SIG-M5 treated with dmso at 0.1 percent for 504 hours (cell line): ENCODE data around the gene ABCA13.
A peak's percentile ranks its signal among the peaks of the same experiment; 100 is the strongest.

Source experiments
- DNase-seq: peaks from one replicate; lab custom pipeline; 2025; ENCODE audit not compliant: unreplicated experiment; lab: John Stamatoyannopoulos, UW

Gene ABCA13

DNA sequence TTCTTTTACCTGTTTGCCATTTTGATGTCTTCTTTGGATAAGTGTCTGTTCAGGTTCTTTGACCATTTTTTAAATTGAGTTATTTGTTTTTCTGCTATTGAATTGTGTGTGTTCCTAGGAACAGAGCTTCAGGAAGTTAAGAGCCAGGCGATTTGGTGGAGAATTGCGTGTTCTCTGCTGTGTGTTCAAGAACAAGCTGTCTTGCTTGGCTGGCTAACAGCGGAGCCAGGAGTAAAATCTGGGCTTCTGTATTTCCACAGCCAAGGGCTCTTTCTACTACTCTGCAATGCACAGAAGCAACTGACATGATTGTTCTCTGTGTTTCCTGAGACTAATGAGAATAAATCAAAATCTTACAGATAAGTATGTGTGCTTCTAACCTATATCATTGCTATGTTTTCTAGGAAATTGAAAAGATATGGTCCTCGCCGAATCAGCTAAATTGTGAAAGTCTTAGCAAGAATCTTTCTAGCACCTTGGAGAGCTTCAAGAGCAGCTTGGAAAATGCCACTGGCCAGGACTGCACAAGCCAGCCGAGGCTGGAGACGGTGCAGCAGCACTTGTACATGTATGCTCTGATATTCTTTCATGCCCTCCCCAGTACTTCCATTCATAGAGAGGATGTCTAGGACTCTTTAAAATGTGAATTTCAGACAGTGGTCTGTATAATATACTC, 124.2 kb downstream of the ABCA13 start:
- DNase-seq: no peak

DNA sequence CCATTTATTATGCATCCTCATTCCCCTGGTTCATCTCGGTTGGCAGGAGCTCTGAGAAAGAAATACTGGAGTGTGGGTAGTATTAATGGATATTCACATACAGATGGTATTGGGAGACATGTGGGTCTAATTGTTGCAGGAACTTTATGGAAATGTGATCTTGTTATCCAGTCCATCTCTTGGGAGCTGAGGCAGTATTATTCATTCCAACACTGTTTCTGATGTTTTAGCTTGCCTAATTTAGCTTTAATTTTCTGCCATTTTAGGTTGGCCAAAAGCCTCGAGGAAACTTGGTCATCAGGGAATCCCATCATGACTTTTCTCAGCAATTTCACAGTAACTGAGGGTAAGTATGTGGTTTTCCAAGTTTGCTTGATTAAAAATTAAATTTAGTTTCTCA, 125.7 kb downstream of the ABCA13 start:
- DNase-seq: no peak

GRCh38 chr7:48298779-48299178, 127.5 kb downstream of the ABCA13 start:
- DNase-seq: no peak

DNA sequence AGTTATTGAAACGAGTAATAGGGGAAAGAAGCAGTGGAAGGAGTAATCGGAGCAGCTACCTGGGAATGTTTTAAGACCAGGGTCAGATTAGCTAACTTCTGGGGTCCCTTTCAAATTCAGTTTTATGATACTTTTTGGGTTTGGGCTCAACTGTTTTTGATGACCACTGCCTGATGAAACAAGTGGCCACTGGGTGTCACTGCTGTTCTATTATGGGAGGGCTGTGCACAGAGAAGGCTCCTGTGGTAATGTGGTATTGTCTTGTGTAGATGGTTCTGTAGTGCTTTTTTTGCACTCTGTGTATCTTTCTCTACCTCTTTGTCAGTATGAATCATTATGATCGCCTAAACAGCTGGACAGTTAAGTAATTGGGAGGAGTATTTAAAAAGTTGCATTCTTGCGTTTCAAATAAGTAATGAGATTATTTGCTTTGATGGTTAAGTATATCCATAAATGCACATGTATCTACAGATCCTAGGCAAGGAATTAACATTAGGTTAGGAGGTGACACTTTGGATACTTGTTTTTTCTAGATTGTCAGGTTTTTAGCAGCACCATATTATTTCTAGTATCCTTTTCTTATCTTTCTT, 128.4 kb downstream of the ABCA13 start:
- DNase-seq: peak; percentile 49

DNA sequence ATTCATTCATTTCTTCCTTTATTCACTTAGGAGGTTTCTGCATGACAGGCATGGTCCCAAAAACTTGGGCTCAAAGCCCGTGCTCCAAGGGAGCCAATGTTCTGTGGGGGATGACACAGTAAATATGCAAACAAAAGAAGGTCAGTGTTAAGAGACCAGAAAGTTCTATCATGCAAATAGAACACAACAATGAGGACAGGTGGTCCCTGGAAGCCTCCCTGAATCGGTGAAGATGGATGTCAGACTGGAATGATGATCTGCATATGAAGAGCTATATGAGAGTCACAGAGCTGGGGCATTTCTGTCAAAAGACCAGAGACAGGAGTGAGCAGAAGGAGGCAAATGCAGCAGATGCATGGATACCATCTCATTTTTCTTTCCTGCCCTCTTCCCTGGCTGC, 129.0 kb downstream of the ABCA13 start:
- DNase-seq: no peak

DNA sequence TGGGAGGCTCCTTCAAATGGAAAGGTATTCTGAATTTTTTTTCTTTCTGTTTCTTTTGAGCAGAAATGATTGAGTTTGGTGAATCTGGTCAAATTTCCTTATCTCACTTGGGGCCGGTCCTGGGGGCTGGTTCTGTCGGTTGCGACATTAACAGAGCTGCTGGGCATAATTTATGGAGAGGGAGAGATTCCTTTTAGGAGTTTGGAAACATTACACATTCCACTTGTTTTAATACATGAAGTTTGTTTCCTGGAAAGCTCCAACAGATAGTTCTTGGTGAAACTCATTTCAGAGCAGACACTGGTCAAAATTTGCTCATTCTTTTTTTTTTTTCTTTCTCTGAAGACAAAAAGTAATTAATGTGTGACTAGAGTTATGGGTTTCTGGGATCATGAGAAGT, 129.9 kb downstream of the ABCA13 start:
- no peak for DNase-seq

DNA sequence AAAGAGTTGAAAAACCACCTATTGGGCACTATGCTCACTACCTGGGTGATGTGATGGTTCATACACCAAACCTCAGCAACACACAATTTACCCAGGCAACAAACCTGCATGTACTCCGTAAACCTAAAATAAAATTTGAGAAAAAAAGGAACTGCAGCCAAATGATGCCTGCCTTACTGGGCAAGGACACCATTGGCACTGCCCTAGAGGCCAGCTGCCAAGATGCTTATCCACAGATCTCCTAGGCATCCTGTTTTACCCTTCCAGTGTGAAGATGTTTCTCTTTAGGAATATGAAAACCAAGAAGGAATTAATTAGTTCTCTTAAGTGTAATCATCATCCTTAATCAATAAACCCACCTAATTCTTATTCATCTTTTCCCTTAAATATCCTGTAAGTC, 133.4 kb downstream of the ABCA13 start:
- DNase-seq: no peak

DNA sequence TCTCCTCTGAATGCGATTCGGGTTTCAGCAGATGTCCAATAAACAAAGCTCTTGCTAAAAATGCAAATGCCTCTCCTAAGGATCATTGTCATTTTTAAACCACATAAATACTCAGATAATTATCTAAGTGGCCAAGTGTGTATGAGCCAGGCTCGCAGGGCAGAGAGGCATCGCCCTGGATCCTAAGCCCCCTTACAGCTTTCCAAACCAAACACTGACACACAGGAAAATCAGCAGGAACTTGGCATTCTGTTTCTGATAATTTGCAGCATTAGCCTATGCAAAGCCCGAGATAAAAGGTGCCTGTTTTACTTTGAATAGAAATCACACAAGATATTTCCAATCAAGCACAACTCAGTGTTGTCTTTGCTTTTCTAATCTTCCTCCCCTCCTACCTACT, 134.4 kb downstream of the ABCA13 start:
- no peak for DNase-seq

- DNase-seq: no peak
Observed at GRCh38 chr7:48307041-48307714, 135.9 kb downstream of the ABCA13 start.

GRCh38 chr7:48309720-48310119, 138.5 kb downstream of the ABCA13 start:
- no peak for DNase-seq

GRCh38 chr7:48311464-48312100, 140.3 kb downstream of the ABCA13 start:
- no peak for DNase-seq

DNA sequence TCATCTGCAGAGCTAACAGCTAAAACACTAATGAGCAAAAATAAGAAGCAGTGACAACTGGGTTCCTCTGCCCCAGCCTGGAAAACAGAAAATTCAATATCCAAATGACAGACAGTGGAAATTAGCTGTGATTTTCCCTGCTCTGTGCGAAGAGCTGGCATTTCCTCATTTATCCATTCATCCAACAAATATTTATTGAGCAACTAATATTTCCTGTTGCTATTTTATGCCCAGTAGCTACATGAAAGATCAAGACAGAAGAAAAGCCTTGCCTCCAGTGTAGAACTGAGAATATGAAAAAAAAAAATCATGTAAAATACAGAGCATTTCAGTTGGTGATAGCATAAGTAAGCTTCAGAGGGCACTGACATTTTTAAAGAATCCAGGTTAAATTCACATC, 140.9 kb downstream of the ABCA13 start:
- no peak for DNase-seq

DNA sequence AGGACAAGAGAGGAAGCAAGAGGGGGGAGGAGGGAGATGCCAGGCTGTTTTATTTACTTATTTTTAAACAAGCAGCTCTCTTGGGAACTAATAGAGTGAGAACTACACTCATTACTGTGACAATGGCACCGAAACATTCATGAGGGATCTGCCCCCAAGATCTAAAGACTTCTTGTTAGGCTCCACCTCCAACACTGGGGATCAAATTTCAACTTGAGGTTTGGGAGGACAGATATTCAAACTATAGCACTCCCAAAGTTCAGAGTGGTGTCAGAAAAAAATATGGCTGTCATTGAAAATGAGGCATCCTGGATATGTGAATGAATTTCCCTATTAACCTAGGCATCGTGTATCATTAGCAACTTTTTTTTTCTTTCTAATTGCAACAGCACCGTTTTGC, 145.5 kb downstream of the ABCA13 start:
- no peak for DNase-seq

GRCh38 chr7:48317360-48317759, 146.1 kb downstream of the ABCA13 start:
- DNase-seq: no peak

- no peak for DNase-seq
Observed at GRCh38 chr7:48321319-48322010, 150.2 kb downstream of the ABCA13 start.

DNA sequence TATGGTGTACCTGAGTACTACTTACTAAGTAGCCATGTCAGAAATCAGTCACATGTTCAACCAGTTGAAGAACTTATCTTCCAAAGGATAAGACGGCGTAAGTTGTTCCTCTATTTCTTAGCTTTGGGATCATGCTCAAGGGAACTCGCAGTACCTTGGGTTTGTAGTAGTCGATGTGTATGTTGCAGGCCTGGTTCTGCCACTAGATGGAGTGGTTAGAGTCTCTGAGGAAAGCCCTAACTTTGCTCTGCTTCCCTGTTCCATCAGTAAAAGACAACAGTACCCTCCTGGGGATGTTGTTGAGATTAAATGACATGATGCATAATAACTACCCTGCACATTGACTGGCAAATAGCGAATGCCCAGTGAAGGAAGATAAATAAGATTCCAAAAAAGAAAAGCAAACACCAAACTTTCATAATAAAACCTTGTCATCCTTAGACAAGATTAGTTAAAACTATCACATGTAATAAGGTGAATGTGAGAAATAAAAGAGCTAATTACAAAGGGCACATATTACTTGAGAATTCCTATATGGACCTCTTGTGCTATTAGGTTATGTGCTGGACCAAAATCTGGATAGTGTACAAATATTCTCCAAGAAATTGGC, 165.9 kb downstream of the ABCA13 start:
- peak; percentile 51 for DNase-seq

GRCh38 chr7:48337781-48338180, 166.5 kb downstream of the ABCA13 start:
- no peak for DNase-seq

GRCh38 chr7:48347230-48347825, 176.1 kb downstream of the ABCA13 start:
- no peak for DNase-seq

- DNase-seq: no peak
Observed at GRCh38 chr7:48350515-48350914, 179.3 kb downstream of the ABCA13 start.

DNA sequence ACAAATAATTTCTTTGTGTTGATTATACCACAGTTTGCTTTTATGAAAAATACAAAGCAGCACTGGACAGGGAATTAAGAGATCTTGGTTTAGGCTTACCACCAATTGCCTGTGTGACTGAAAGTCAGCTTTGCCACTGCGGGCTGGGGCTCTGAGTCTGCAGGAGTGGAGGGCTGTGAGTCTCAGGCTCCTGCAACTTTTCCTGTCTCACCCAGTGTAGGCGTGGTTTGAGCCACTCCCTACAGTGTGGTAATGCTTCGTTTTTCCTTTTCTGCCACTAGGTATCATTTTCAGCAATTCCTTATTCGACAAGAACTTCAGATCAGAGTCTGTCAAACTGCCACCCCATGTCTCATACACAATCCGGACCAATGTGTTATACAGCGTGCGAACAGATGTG, 180.6 kb downstream of the ABCA13 start:
- no peak for DNase-seq

- DNase-seq: no peak
Observed at GRCh38 chr7:48355346-48355745, 184.1 kb downstream of the ABCA13 start.
